ENCODE results near the gene ATP6V1B1. TPM values are rescaled to one million over a fixed set of nuclear protein-coding genes. Genes with fewer than 3 reads are reported as not detected.

The ATP6V1B1 gene
- total RNA-seq (2014; rRNA removed; shearing (Covaris generic); ENCODE audit: low replicate concordance) = not detected in 2 replicates

DNA sequence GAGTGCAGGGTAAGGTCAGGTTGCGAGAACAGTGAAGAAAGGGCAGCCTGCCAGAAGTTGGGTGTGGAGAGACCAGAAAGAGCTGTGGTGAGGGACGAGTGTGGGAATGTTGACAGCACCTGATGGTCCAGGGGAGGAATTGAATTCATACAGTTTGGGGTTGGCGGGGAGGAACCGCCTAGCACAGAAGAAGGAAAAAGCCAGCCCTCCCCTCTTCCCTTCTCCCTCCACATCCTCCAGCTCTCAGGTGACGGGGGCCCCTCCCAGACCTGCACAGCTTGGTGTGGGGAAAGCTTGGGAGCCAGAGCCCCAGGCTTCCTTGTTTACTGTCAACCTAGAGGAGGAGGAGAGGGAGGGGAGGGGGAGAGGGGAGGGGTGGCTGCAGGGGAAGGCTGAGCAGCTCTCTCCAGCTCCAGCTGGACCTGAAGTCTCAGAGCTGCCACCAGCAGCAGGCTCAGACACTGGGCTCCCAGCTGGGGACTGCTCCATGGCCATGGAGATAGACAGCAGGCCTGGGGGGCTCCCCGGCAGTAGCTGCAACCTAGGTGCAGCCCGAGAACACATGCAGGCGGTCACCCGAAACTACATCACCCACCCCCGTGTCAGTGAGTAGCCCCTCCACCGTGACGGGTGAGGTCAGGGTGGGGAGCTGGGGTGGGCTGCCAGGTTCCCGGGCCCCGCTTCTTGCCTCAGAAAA, at the start of gene ATP6V1B1:
Gene ATP6V1B1, plus strand, starts transcription at position 433 of the 697 bp plus-strand sequence. Its CDS starts 55 bp downstream, at position 488.
- Histone ChIP-seq H3K9me2 (replicated peaks; ENCODE audit: insufficient read depth, low read length) (no peaks in the 10 kb centered on the region), H2AFZ (ENCODE audit: low read length) (no peak within 1 kb of the TSS), H3K79me2 (ENCODE audit: low read length) (no peaks in the 10 kb centered on the region), H3K27me3 (ENCODE audit: low read length) (no peaks in the 10 kb centered on the region), H3K9ac (ENCODE audit: low read length) (no peak within 1 kb of the TSS), H3K4me3 (ENCODE audit: low read length) (no peak within 1 kb of the TSS), H3K4me1 (ENCODE audit: low read length) (peaks cover 6% of the 10 kb centered on the region), H3K27ac (ENCODE audit: low read length) (no peak within 1 kb of the TSS), H4K20me1 (ENCODE audit: insufficient read depth, low read depth, low read length) (no peaks in the 10 kb centered on the region), H3K36me3 (ENCODE audit: insufficient read depth, low read length) (no peaks in the 10 kb centered on the region), H3K9me3 (ENCODE audit: low read length) (no peaks in the 10 kb centered on the region), H3K4me2 (ENCODE audit: low read depth, low read length, poor library complexity, severe bottlenecking) (no peak within 1 kb of the TSS)
- no peak for DNase-seq

DNA sequence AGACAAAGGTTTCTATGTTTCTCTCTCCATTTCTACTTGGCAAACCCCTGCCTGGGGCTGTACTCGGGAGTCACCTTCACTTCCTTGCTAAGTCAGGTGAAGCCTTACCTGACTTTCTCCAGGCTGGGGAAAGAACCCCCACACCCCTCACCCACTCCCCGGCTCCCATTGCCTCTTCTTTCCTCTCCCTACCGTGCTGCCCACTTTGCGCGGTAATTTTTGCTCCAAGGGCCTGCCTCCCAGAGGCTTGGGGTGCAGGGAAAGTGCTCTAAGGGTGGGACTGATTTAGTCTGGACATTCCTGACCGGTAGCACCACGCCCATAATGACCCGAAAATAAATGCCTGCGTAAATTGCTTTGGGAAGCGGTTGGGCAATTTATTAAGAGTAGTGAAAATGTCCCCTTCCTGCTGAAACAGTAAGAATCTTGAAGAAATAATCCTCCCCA, 49.1 kb upstream of the ATP6V1B1 start:
- Histone ChIP-seq H4K20me1 (ENCODE audit: insufficient read depth, low read depth, low read length) (no peaks in the 10 kb centered on the region), H3K9ac (ENCODE audit: low read length) (no peak overlapping the region), H3K27ac (ENCODE audit: low read length) (no peak overlapping the region), H3K9me2 (replicated peaks; ENCODE audit: insufficient read depth, low read length) (no peaks in the 10 kb centered on the region), H3K4me1 (ENCODE audit: low read length) (no peaks in the 10 kb centered on the region), H2AFZ (ENCODE audit: low read length) (no peak overlapping the region), H3K9me3 (ENCODE audit: low read length) (no peaks in the 10 kb centered on the region), H3K79me2 (ENCODE audit: low read length) (no peaks in the 10 kb centered on the region), H3K27me3 (ENCODE audit: low read length) (no peaks in the 10 kb centered on the region; the same call in 1 of the 2 replicates), H3K36me3 (ENCODE audit: insufficient read depth, low read length) (no peaks in the 10 kb centered on the region), H3K4me2 (ENCODE audit: low read depth, low read length, poor library complexity, severe bottlenecking) (no peak overlapping the region), H3K4me3 (ENCODE audit: low read length) (no peak overlapping the region)
- DNase-seq = no peak

GRCh38 chr2:70887208-70887549, 48.5 kb upstream of the ATP6V1B1 start:
- Histone ChIP-seq H3K4me2 (ENCODE audit: low read depth, low read length, poor library complexity, severe bottlenecking) (no peak overlapping the region), H3K27me3 (ENCODE audit: low read length) (no peaks in the 10 kb centered on the region; the same call in 1 of the 2 replicates), H3K27ac (ENCODE audit: low read length) (no peak overlapping the region), H4K20me1 (ENCODE audit: insufficient read depth, low read depth, low read length) (no peaks in the 10 kb centered on the region), H3K4me1 (ENCODE audit: low read length) (no peaks in the 10 kb centered on the region), H3K79me2 (ENCODE audit: low read length) (no peaks in the 10 kb centered on the region), H3K9me2 (replicated peaks; ENCODE audit: insufficient read depth, low read length) (no peaks in the 10 kb centered on the region), H3K4me3 (ENCODE audit: low read length) (no peak overlapping the region), H3K9me3 (ENCODE audit: low read length) (no peaks in the 10 kb centered on the region), H3K9ac (ENCODE audit: low read length) (no peak overlapping the region), H2AFZ (ENCODE audit: low read length) (no peak overlapping the region), H3K36me3 (ENCODE audit: insufficient read depth, low read length) (no peaks in the 10 kb centered on the region)
- DNase-seq = no peak

DNA sequence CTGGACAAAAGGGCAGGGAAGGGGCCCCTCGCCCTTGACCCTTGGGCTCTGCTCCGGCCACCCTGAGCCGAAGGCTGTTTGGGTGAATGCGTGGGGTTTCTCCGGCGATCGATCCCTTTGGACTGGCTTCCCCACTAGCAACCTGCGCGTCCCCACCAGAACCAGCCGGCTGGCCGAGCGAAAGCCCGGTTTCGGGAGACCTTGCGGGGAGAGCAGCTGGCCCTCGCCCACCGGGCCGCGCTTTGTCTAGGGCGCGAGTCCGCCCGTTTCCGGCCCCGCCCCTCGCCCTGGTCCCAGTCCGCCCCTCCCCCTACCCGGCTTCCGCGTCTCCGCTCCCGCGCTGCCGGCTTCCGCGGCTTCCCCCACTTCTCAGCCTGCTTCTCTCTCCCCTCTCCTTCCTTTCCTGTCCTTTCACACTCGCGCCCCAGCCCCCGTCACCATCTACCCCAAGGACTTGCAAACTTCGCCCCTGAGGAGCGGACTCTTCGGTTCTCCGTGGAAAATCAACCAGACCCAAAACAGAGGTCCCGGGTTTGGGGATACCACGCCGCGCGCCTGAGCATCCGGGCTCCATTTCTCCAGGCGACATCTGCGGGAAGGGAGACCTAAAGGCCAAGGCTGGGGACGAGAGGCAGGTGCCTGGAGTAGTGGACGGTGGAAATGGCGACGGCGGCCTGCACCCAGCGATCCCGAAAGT, 48.0 kb upstream of the ATP6V1B1 start:
- H4K20me1 ChIP-seq (ENCODE audit: insufficient read depth, low read depth, low read length) = no peaks in the 10 kb centered on the region
- no peak overlapping the region for H3K4me3 ChIP-seq (ENCODE audit: low read length)
- H3K9ac ChIP-seq (ENCODE audit: low read length) = no peak overlapping the region
- H3K27ac ChIP-seq (ENCODE audit: low read length) = no peak overlapping the region
- no peak overlapping the region for H2AFZ ChIP-seq (ENCODE audit: low read length)
- no peaks in the 10 kb centered on the region for H3K9me2 ChIP-seq (replicated peaks; ENCODE audit: insufficient read depth, low read length)
- no peaks in the 10 kb centered on the region; the same call in 1 of the 2 replicates for H3K27me3 ChIP-seq (ENCODE audit: low read length)
- DNase-seq = no peak
- no peaks in the 10 kb centered on the region for H3K9me3 ChIP-seq (ENCODE audit: low read length)
- H3K36me3 ChIP-seq (ENCODE audit: insufficient read depth, low read length) = no peaks in the 10 kb centered on the region
- no peaks in the 10 kb centered on the region for H3K79me2 ChIP-seq (ENCODE audit: low read length)
- no peaks in the 10 kb centered on the region for H3K4me1 ChIP-seq (ENCODE audit: low read length)
- H3K4me2 ChIP-seq (ENCODE audit: low read depth, low read length, poor library complexity, severe bottlenecking) = no peak overlapping the region

GRCh38 chr2:70888366-70888922, 47.3 kb upstream of the ATP6V1B1 start:
- H4K20me1 ChIP-seq (ENCODE audit: insufficient read depth, low read depth, low read length) = no peaks in the 10 kb centered on the region
- no peaks in the 10 kb centered on the region for H3K79me2 ChIP-seq (ENCODE audit: low read length)
- no peaks in the 10 kb centered on the region for H3K4me1 ChIP-seq (ENCODE audit: low read length)
- H3K9ac ChIP-seq (ENCODE audit: low read length) = no peak overlapping the region
- no peak overlapping the region for H3K27ac ChIP-seq (ENCODE audit: low read length)
- no peaks in the 10 kb centered on the region for H3K36me3 ChIP-seq (ENCODE audit: insufficient read depth, low read length)
- H3K4me3 ChIP-seq (ENCODE audit: low read length) = no peak overlapping the region
- H2AFZ ChIP-seq (ENCODE audit: low read length) = no peak overlapping the region
- no peaks in the 10 kb centered on the region; the same call in 1 of the 2 replicates for H3K27me3 ChIP-seq (ENCODE audit: low read length)
- H3K9me2 ChIP-seq (replicated peaks; ENCODE audit: insufficient read depth, low read length) = no peaks in the 10 kb centered on the region
- DNase-seq = no peak
- no peak overlapping the region for H3K4me2 ChIP-seq (ENCODE audit: low read depth, low read length, poor library complexity, severe bottlenecking)
- no peaks in the 10 kb centered on the region for H3K9me3 ChIP-seq (ENCODE audit: low read length)

DNA sequence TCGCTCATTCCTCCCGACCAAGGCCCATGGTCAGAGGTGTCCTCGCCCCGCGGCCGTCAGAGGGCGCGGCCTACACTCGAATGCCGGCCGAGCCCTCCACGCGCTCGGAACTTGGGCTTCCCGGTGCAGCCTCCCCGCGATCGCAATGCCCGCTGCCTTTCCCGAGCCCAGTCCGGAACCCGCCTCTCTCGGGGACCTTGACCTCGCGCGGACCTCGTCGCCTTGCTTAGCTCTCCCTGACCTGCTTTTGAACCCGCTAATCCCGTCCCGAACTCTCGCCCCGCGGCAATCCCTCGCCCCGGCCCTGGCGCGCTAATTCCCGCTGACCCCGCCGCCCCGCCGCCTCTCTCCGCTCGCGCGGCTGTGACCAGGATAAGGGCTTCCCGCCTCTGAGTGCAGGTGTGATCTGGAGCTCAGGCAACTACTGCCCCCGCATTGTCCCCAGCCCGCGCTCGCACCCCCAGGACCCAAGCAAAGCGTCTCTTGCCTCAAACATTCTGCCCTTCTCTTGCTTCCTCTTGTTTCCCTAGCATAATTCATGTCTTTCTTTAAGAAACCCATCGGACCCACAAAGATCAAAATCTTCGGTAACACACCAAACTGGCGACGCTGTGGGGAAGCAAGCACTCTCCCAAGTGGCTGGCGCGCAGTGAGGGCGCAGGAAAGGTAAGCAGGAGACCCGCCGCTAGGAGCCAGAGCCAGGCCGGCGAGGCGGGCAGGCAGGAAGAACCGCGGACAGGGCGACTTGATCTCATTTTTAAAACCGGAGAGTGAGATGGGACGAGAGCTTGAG, 46.6 kb upstream of the ATP6V1B1 start:
- no peaks in the 10 kb centered on the region for H3K4me1 ChIP-seq (ENCODE audit: low read length)
- no peaks in the 10 kb centered on the region for H4K20me1 ChIP-seq (ENCODE audit: insufficient read depth, low read depth, low read length)
- H3K9ac ChIP-seq (ENCODE audit: low read length) = no peak overlapping the region
- no peaks in the 10 kb centered on the region for H3K9me2 ChIP-seq (replicated peaks; ENCODE audit: insufficient read depth, low read length)
- H3K79me2 ChIP-seq (ENCODE audit: low read length) = no peaks in the 10 kb centered on the region
- no peaks in the 10 kb centered on the region for H3K9me3 ChIP-seq (ENCODE audit: low read length)
- no peak overlapping the region for H3K4me3 ChIP-seq (ENCODE audit: low read length)
- no peaks in the 10 kb centered on the region for H3K36me3 ChIP-seq (ENCODE audit: insufficient read depth, low read length)
- DNase-seq = no peak
- H3K4me2 ChIP-seq (ENCODE audit: low read depth, low read length, poor library complexity, severe bottlenecking) = no peak overlapping the region
- H3K27me3 ChIP-seq (ENCODE audit: low read length) = no peaks in the 10 kb centered on the region; the same call in 1 of the 2 replicates
- H2AFZ ChIP-seq (ENCODE audit: low read length) = no peak overlapping the region
- H3K27ac ChIP-seq (ENCODE audit: low read length) = no peak overlapping the region

DNA sequence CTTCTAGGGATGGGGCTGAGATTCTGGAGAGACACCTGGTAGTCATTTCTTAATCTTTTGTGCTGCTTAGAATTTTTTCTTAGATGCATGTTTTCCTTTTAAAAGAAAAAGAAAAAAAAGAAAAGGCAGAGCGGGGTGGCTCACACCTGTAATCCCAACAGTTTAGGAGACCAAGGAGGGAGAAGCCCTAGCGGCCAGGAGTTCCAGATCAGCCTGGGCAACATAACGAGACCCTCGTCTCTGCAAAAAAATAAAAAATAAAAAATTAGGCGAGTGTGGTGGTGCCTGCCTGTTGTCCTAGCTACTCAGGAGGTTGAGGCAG, 46.0 kb upstream of the ATP6V1B1 start:
- Histone ChIP-seq H3K4me3 (ENCODE audit: low read length) (no peak overlapping the region), H3K27me3 (ENCODE audit: low read length) (no peaks in the 10 kb centered on the region; the same call in 1 of the 2 replicates), H3K4me1 (ENCODE audit: low read length) (no peaks in the 10 kb centered on the region), H3K79me2 (ENCODE audit: low read length) (no peaks in the 10 kb centered on the region), H3K9me2 (replicated peaks; ENCODE audit: insufficient read depth, low read length) (no peaks in the 10 kb centered on the region), H3K36me3 (ENCODE audit: insufficient read depth, low read length) (no peaks in the 10 kb centered on the region), H3K27ac (ENCODE audit: low read length) (no peak overlapping the region), H3K9me3 (ENCODE audit: low read length) (no peaks in the 10 kb centered on the region), H4K20me1 (ENCODE audit: insufficient read depth, low read depth, low read length) (no peaks in the 10 kb centered on the region), H3K9ac (ENCODE audit: low read length) (no peak overlapping the region), H3K4me2 (ENCODE audit: low read depth, low read length, poor library complexity, severe bottlenecking) (no peak overlapping the region), H2AFZ (ENCODE audit: low read length) (no peak overlapping the region)
- no peak for DNase-seq
